K562 (cell line): ENCODE measurements around the gene MUSK. TPM values are rescaled to one million over a fixed set of nuclear protein-coding genes. Genes with fewer than 3 reads are reported as not detected.

Experiments
- ATAC-seq: fragments of 200-7000 bp; cut with Tn5 transposase; 3 replicates; pipeline ENCODE4 v1.9.1; 2020; ENCODE audit warnings: moderate library complexity
- BruUV-seq: library from RNA; stranded (reverse); fragments of 400-500 nt; replicated peaks from 2 replicates; lab custom pipeline; 2021; lab: Mats Ljungman, UMichigan
- CTCF ChIA-PET: fragments of 300-600 bp; formaldehyde crosslinking; extraction: SDS; loops from one replicate; lab custom pipeline; 2021; ENCODE audit warnings: low intra/inter-chr PET ratio; lab: Yijun Ruan, JAX
- POLR2A ChIA-PET: fragments of 300-600, 350-650 bp; sonication (Branson Sonifier 250); formaldehyde crosslinking; extraction: SDS; loops from one replicate; lab custom pipeline; 2021; ENCODE audit warnings: antibody characterized with exemption, inconsistent platforms; lab: Yijun Ruan, JAX
- DNase-seq, 4 experiments: peaks; one replicate each; pipeline versions ENCODE4 v3.0.0 to v3.0.0-alpha.2; 2011 to 2018; ENCODE audit warnings: low spot score in 3 of 4, mixed read lengths in 3 of 4; ENCODE audit errors: extremely low read depth in 1 of 4
- FAIRE-seq: peaks from 2 replicates; lab custom pipeline; 2011; peaks lifted over from hg19 to GRCh38; lab: Jason Lieb, UNC
- H2AFZ ChIP-seq: 2 replicates; pipeline ENCODE4 v1.6.0; 2011; ENCODE audit warnings: low read depth, low read length, control low read depth, inconsistent platforms
- H3K27ac ChIP-seq: fragments of 200-600 bp; 3 replicates; pipeline ENCODE4 v1.8.0; 2011; ENCODE audit warnings: low read depth, mild to moderate bottlenecking, control low read depth, inconsistent platforms, low read length, moderate library complexity, mixed read lengths; ENCODE audit errors: extremely low read depth
- H3K27me3 ChIP-seq, 2 experiments: fragments of 300-600 bp in 1 of 2; 2 replicates in 1 of 2; 3 replicates in 1 of 2; pipeline versions ENCODE4 v1.6.0 to v1.8.0; 2011; ENCODE audit warnings: inconsistent platforms in 2 of 2, low read length in 2 of 2, mild to moderate bottlenecking in 1 of 2, mixed read lengths in 1 of 2, moderate library complexity in 1 of 2; ENCODE audit not compliant: control insufficient read depth in 2 of 2, insufficient read depth in 2 of 2
- H3K36me3 ChIP-seq: fragments of 300-600 bp; 3 replicates; pipeline ENCODE4 v1.8.0; 2011; ENCODE audit warnings: mild to moderate bottlenecking, low read length, inconsistent platforms; ENCODE audit not compliant: control insufficient read depth, insufficient read depth
- H3K4me1 ChIP-seq, 2 experiments: fragments of 200-600 bp in 1 of 2; replicated peaks in 1 of 2; 2 replicates in 1 of 2; 3 replicates in 1 of 2; pipeline versions ENCODE4 v1.5.1 to v1.8.0; 2011; ENCODE audit warnings: inconsistent platforms in 2 of 2, low read length in 2 of 2, mild to moderate bottlenecking in 1 of 2, mixed read lengths in 1 of 2, moderate library complexity in 1 of 2; ENCODE audit not compliant: control insufficient read depth in 2 of 2, insufficient read depth in 2 of 2
- H3K4me2 ChIP-seq: 2 replicates; pipeline ENCODE4 v1.6.1; 2011; ENCODE audit warnings: low read length, control low read depth, inconsistent platforms, mixed read lengths; ENCODE audit not compliant: insufficient read depth
- H3K4me3 ChIP-seq: fragments of 200-600 bp; sonication (generic), shearing (Covaris generic); 2 replicates; pipeline ENCODE4 v1.5.1; 2016; ENCODE audit warnings: control low read depth, inconsistent platforms
- H3K79me2 ChIP-seq: fragments of 200-600 bp; 3 replicates; pipeline ENCODE4 v1.8.0; 2011; ENCODE audit warnings: low read length, inconsistent platforms; ENCODE audit not compliant: control insufficient read depth, insufficient read depth
- H3K9ac ChIP-seq, 2 experiments: 2 replicates each; pipeline versions ENCODE4 v1.6.0 to v1.6.1; 2011; ENCODE audit warnings: low read depth in 2 of 2, low read length in 2 of 2, control low read depth in 1 of 2, inconsistent platforms in 1 of 2, mild to moderate bottlenecking in 1 of 2, mixed read lengths in 1 of 2; ENCODE audit not compliant: insufficient read depth in 1 of 2
- H3K9me1 ChIP-seq: one replicate; pipeline ENCODE4 v1.6.0; 2011; ENCODE audit warnings: inconsistent platforms, mild to moderate bottlenecking, low read length, moderate library complexity; ENCODE audit not compliant: control insufficient read depth, insufficient read depth
- H3K9me3 ChIP-seq: replicated peaks from 2 replicates; pipeline ENCODE4 v1.5.1; 2011; ENCODE audit warnings: low read depth, low read length, inconsistent platforms; ENCODE audit not compliant: control insufficient read depth, insufficient read depth
- H4K20me1 ChIP-seq: replicated peaks from 2 replicates; pipeline ENCODE4 v1.6.1; 2011; ENCODE audit warnings: low read length, inconsistent platforms, mixed read lengths; ENCODE audit not compliant: control insufficient read depth, insufficient read depth
- DDX20 ChIP-seq: fragments of 450-650 bp; IDR thresholded peaks from 2 replicates; pipeline ENCODE4 v1.6.1; 2016; ENCODE audit warnings: missing genetic modification characterization, low read depth, mild to moderate bottlenecking, missing compliant biosample characterization, moderate library complexity
- GABPA ChIP-seq: fragments of 200-800 bp; sonication (Bioruptor generic); conservative IDR thresholded peaks from 2 replicates; pipeline ENCODE4 v1.6.1; 2016; ENCODE audit warnings: low read depth, missing genetic modification characterization, missing compliant biosample characterization
- GTF2F1 ChIP-seq: IDR thresholded peaks from 2 replicates; pipeline ENCODE4 v1.6.1; 2011; ENCODE audit warnings: low read depth, low read length, improper control_type of control experiment
- ILK ChIP-seq: fragments of 450-650 bp; IDR thresholded peaks from 2 replicates; pipeline ENCODE4 v1.6.1; 2016; ENCODE audit warnings: missing genetic modification characterization, low read depth, mild to moderate bottlenecking, missing compliant biosample characterization, moderate library complexity, borderline replicate concordance
- RBFOX2 ChIP-seq: fragments of 200-400 bp; formaldehyde crosslinking; IDR thresholded peaks from 2 replicates; pipeline ENCODE4 v1.6.1; 2017; ENCODE audit warnings: low read depth, mild to moderate bottlenecking, low read length, moderate library complexity
- SMAD3 ChIP-seq: fragments of 450-650 bp; formaldehyde crosslinking; conservative IDR thresholded peaks from 2 replicates; pipeline ENCODE4 v1.4.0; 2020; ENCODE audit warnings: mild to moderate bottlenecking
- SMARCA5 ChIP-seq: fragments of 450-650 bp; IDR thresholded peaks from 2 replicates; pipeline ENCODE4 v1.6.1; 2016
- SP2 ChIP-seq: IDR thresholded peaks from 2 replicates; pipeline ENCODE4 v1.6.1; 2011; ENCODE audit warnings: mild to moderate bottlenecking, low read depth, low read length, moderate library complexity; ENCODE audit not compliant: poor library complexity, severe bottlenecking; ENCODE audit errors: extremely low read depth
- SRSF1 ChIP-seq: fragments of 200-400 bp; formaldehyde crosslinking; IDR thresholded peaks from 2 replicates; pipeline ENCODE4 v1.6.1; 2017; ENCODE audit warnings: mild to moderate bottlenecking, low read depth, low read length, moderate library complexity
- ZBTB12 ChIP-seq: fragments of 250-450 bp; sonication (Bioruptor Pico); IDR thresholded peaks from 2 replicates; pipeline ENCODE4 v1.4.0; 2020
- ZNF134 ChIP-seq: fragments of 250-450 bp; sonication (Bioruptor Pico); conservative IDR thresholded peaks from 2 replicates; pipeline ENCODE4 v1.4.0; 2020
- ZNF212 ChIP-seq: fragments of 450-650 bp; formaldehyde crosslinking; IDR thresholded peaks from 2 replicates; pipeline ENCODE4 v1.4.0; 2020; ENCODE audit warnings: mild to moderate bottlenecking
- ZNF507 ChIP-seq: conservative IDR thresholded peaks from 2 replicates; pipeline ENCODE4 v1.6.1; 2017; ENCODE audit warnings: missing genetic modification characterization, missing compliant biosample characterization
- ZNF696 ChIP-seq: fragments of 250-450 bp; sonication (Bioruptor Pico); conservative IDR thresholded peaks from 2 replicates; pipeline ENCODE4 v1.4.0; 2020; ENCODE audit warnings: mild to moderate bottlenecking, moderate library complexity
- WGBS: fragments of 100-300 bp; shearing (Covaris generic); methylation state at CpG from one replicate; pipeline ENCODE4 v1.1.6; 2016; ENCODE audit warnings: low coverage, mixed read lengths; ENCODE audit not compliant: insufficient coverage; ENCODE audit errors: missing lambda C conversion rate; 5-methylcytosine and 5-hydroxymethylcytosine counted together
- in situ Hi-C: fragments of 300-500 bp; cut with MboI; formaldehyde crosslinking; loops from 4 replicates; pipeline ENCODE4 v1.15.0; 2018; ENCODE audit warnings: inconsistent platforms, mixed read lengths
- intact Hi-C: fragments of 100-400 bp; cut with micrococcal nuclease; formaldehyde crosslinking; loops from 2 replicates; pipeline ENCODE4 v1.14.2; 2022
- polyA plus RNA-seq, 8 experiments: library from polyadenylated mRNA; depleted of rRNA in 4 of 8; stranded (reverse) in 5 of 8; unstranded in 3 of 8; fragments of >200 nt; fragmentation: Nextera tagmentation in 2 of 8; fragmentation: Illumina TruSeq in 1 of 8; extraction: Ambion mirVana in 2 of 8; extraction: Trizol in 1 of 8; gene quantifications; 2 replicates each; pipeline versions ENCODE4 v1.2.1 to v1.2.3, GENCODE V29; 2011 to 2014; ENCODE audit warnings: inconsistent platforms in 1 of 8, missing spikeins in 1 of 8
- total RNA-seq, 7 experiments: library from RNA; depleted of rRNA in 6 of 7; stranded (reverse); fragments of >200 nt in 6 of 7; fragmentation: Illumina TruSeq in 2 of 7; extraction: Trizol in 2 of 7; gene quantifications; 2 replicates each; pipeline versions ENCODE4 v1.2.1 to v1.2.3, GENCODE V29; 2011 to 2021; ENCODE audit warnings: low replicate concordance in 1 of 7
- TF ChIP-seq, protein P1 (sequence below): fragments of 250-450 bp; sonication (Bioruptor Pico); IDR thresholded peaks from 2 replicates; pipeline ENCODE4 v1.5.0; 2021

MUSK gene
- total and polyA plus RNA-seq, 9 of the 15 experiments (the other 6 are each of a cell fraction or from before 2014, with no cell fraction given), result not detected

DNA sequence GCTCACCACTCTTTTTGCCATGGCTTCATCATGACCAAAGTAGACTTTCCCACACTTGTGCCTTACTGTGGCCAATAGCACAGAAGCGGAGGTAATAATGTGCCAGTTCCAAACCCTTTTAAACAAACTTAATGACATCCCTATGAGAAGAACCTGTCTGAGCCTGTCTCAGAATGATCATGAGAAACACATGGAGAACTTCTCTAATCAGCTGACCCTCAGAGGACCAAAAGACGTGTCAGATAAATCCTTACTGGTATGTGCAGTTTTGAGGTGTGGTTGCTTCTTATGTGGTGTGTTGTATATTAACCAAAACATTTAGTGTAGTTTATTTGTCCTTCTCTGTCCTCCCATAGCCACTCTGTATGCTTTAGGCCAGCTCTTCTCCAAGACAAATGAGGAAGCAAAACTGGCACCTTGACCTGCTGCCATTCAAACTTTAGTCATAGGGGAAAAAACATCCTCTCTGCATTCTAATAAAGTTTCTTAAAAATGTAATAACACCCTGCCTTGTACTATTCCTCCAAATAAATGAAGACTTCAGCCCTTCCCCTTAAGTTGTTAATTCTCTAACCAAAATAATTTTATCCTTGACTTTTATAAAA lies 168.9 kb downstream of the MUSK start:
- Histone ChIP-seq H3K9me3 (no peaks in the 10 kb centered on the region), H3K36me3 (no peaks in the 10 kb centered on the region), H3K4me2 (no peak overlapping the region), H3K4me3 (no peak overlapping the region), H3K4me1 (no peaks in the 10 kb centered on the region), H3K27me3 (no peaks in the 10 kb centered on the region), H3K9ac (no peak overlapping the region), H3K27ac (no peak overlapping the region), H3K9me1 (no peaks in the 10 kb centered on the region), H4K20me1 (no peaks in the 10 kb centered on the region), H2AFZ (no peak overlapping the region), H3K79me2 (no peaks in the 10 kb centered on the region)
- TF ChIP-seq DDX20 (no peak), RBFOX2 (no peak), GTF2F1 (no peak), SP2 (no peak), SRSF1 (no peak), ZNF212 (CRISPR knock-in tag) (no peak), ZNF134 (CRISPR knock-in tag) (no peak), ILK (tag) (no peak), ZNF507 (no peak), GABPA (tag) (no peak), SMAD3 (no peak), ZBTB12 (no peak), ZNF696 (CRISPR knock-in tag) (no peak), SMARCA5 (no peak)
- TF ChIP-seq, protein P1, sequence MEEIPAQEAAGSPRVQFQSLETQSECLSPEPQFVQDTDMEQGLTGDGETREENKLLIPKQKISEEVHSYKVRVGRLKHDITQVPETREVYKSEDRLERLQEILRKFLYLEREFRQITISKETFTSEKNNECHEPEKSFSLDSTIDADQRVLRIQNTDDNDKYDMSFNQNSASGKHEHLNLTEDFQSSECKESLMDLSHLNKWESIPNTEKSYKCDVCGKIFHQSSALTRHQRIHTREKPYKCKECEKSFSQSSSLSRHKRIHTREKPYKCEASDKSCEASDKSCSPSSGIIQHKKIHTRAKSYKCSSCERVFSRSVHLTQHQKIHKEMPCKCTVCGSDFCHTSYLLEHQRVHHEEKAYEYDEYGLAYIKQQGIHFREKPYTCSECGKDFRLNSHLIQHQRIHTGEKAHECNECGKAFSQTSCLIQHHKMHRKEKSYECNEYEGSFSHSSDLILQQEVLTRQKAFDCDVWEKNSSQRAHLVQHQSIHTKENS (CRISPR knock-in tag), result no peak
- ChIA-PET POLR2A (no interaction called here), CTCF (no interaction called here)
- DNase-seq (no peak), ATAC-seq (no peak), FAIRE-seq (no peak)
- 0% methylated on average over 2 of the region's 2 CpGs for WGBS
- no TSS peak for BruUV-seq
- in situ Hi-C loops, result no loop called here
- intact Hi-C loops, result no loop called here
